ENCODE results near the gene PTPRG. TPM values are rescaled to one million over a fixed set of nuclear protein-coding genes. Genes with fewer than 3 reads are reported as not detected.

Gene PTPRG
- total and polyA plus RNA-seq, 2 experiments from 2014 or later: 24.4 to 131 TPM

- H3K9me2 ChIP-seq (ENCODE audit: insufficient read depth): no peaks in the 10 kb centered on the region
- H3K4me1 ChIP-seq (ENCODE audit: insufficient read depth): no peaks in the 10 kb centered on the region
- peaks cover 9% of the 10 kb centered on the region; the same call in 2 of the 3 replicates for H3K4me1 Mint-ChIP-seq
- peaks cover 19% of the 10 kb centered on the region for H3K36me3 Mint-ChIP-seq (ENCODE audit: low read depth)
- peaks cover 1% of the 10 kb centered on the region for H3K27me3 Mint-ChIP-seq (ENCODE audit: insufficient read depth, low read depth, poor library complexity)
- H3K79me2 ChIP-seq (replicated peaks; ENCODE audit: insufficient read depth): peaks cover 7% of the 10 kb centered on the region; the same call in 1 of the 2 replicates
- TF ChIP-seq ETS1 (IDR thresholded peaks at IDR 0.05): no peak
- TF ChIP-seq JUNB (IDR thresholded peaks at IDR 0.05; ENCODE audit: unreplicated experiment): no peak
- no peak for TF ChIP-seq NANOG (IDR thresholded peaks at IDR 0.05; ENCODE audit: borderline replicate concordance)
- no peak for TF ChIP-seq REST (IDR thresholded peaks at IDR 0.05; ENCODE audit: unreplicated experiment)
- no peak for TF ChIP-seq ZNF462 (CRISPR knock-in tag; IDR thresholded peaks at IDR 0.05)
- TF ChIP-seq POLR2AphosphoS5 (IDR thresholded peaks at IDR 0.05; ENCODE audit: low read depth): no peak
- TF ChIP-seq EZH2 (IDR thresholded peaks at IDR 0.05; ENCODE audit: low read depth, unreplicated experiment): no peak
- no peak for TF ChIP-seq ZNF331 (CRISPR knock-in tag; IDR thresholded peaks at IDR 0.05; ENCODE audit: low read depth)
- no peak for TF ChIP-seq ZNF114 (CRISPR knock-in tag; IDR thresholded peaks at IDR 0.05)
- TF ChIP-seq STAT1 (IDR thresholded peaks at IDR 0.05; ENCODE audit: unreplicated experiment): no peak
- TF ChIP-seq CTCF (conservative IDR thresholded peaks at IDR 0.05; ENCODE audit: low read depth in 2 of 2): no peak
- no peak overlapping the region for H3K4me3 Mint-ChIP-seq
- no peak overlapping the region for H3K4me2 ChIP-seq
- ATAC-seq (peak; percentile 44; the same call in 2 of the 3 replicates), DNase-seq (ENCODE audit: low spot score) (peak; percentile 24)
- no peaks in the 10 kb centered on the region for H3K9me3 Mint-ChIP-seq
- H4K20me1 ChIP-seq (replicated peaks; ENCODE audit: insufficient read depth): no peaks in the 10 kb centered on the region; the same call in 1 of the 2 replicates
- no peak overlapping the region for H3K27ac ChIP-seq (ENCODE audit: low read depth)
- no peak overlapping the region for H3K4me3 ChIP-seq
- no peaks in the 10 kb centered on the region for H3K36me3 ChIP-seq (ENCODE audit: insufficient read depth)
- H3F3A ChIP-seq (replicated peaks; ENCODE audit: low read depth): no peaks in the 10 kb centered on the region
- no peaks in the 10 kb centered on the region for H3K27me3 ChIP-seq (ENCODE audit: insufficient read depth)
- H2AFZ ChIP-seq: no peak overlapping the region
- no peak overlapping the region for H3K27ac Mint-ChIP-seq
Measured at GRCh38 chr3:62131050-62131449, 569.7 kb downstream of the PTPRG start.

Data from GM23338 (cell line).